ENCODE measurements around the gene NXPH4. TPM values are rescaled to one million over a fixed set of nuclear protein-coding genes. Genes with fewer than 3 reads are reported as not detected.

Gene NXPH4
- total RNA-seq, 1 donor from 2014 or later = 0.27 TPM

- intact Hi-C loops (cut with DNase I) = no loop called here
- ATAC-seq = no peak
- no peak for DNase-seq (ENCODE audit: low spot score)
Measured at GRCh38 chr12:57225680-57226210, 9.2 kb downstream of the NXPH4 start.

GRCh38 chr12:57226588-57227314 is 10.2 kb downstream of the NXPH4 start:
- intact Hi-C loops (cut with DNase I) = no loop called here
- DNase-seq (ENCODE audit: low spot score) (no peak), ATAC-seq (no peak)

GRCh38 chr12:57227315-57228115 is 10.9 kb downstream of the NXPH4 start:
- DNase-seq (ENCODE audit: low spot score) (no peak), ATAC-seq (no peak)
- intact Hi-C loops (cut with DNase I) = no loop called here

- DNase-seq (ENCODE audit: low spot score) (no peak), ATAC-seq (no peak)
- intact Hi-C loops (cut with DNase I) = no loop called here
Measured at GRCh38 chr12:57229046-57229633, 12.5 kb downstream of the NXPH4 start.

GRCh38 chr12:57229634-57230380 is 13.2 kb downstream of the NXPH4 start, which contains the start of gene SHMT2:
Gene SHMT2, plus strand, starts transcription at chr12:57229711. Its CDS starts 68 bp downstream, at chr12:57229779.
- peak; percentile 89 for ATAC-seq
- intact Hi-C loops (cut with DNase I) = no loop called here
- DNase-seq (ENCODE audit: low spot score) = peak; percentile 97

- DNase-seq (ENCODE audit: low spot score) (no peak), ATAC-seq (no peak)
Measured at GRCh38 chr12:57230381-57231155, 14.0 kb downstream of the NXPH4 start.

GRCh38 chr12:57231276-57232021 is 14.9 kb downstream of the NXPH4 start:
- intact Hi-C loops (cut with DNase I) = no loop called here

More at GRCh38 chr12:57230381-57231155, 14.0 kb downstream of the NXPH4 start:
- intact Hi-C loops (cut with DNase I) = no loop called here

GRCh38 chr12:57232156-57232756 is 15.7 kb downstream of the NXPH4 start:
- ATAC-seq (no peak), DNase-seq (ENCODE audit: low spot score) (no peak)
- intact Hi-C loops (cut with DNase I) = no loop called here

More at GRCh38 chr12:57231276-57232021, 14.9 kb downstream of the NXPH4 start:
- DNase-seq (ENCODE audit: low spot score) (no peak), ATAC-seq (no peak)

- ATAC-seq (peak; percentile 14), DNase-seq (ENCODE audit: low spot score) (peak; percentile 63)
- intact Hi-C loops (cut with DNase I) = no loop called here
Measured at GRCh38 chr12:57233357-57234232, 17.0 kb downstream of the NXPH4 start.

GRCh38 chr12:57234233-57234570 is 17.6 kb downstream of the NXPH4 start:
- intact Hi-C loops (cut with DNase I) = no loop called here
- ATAC-seq = no peak

GRCh38 chr12:57234571-57235016 is 18.0 kb downstream of the NXPH4 start:
- ATAC-seq (no peak), DNase-seq (ENCODE audit: low spot score) (no peak)
- intact Hi-C loops (cut with DNase I) = no loop called here

More at GRCh38 chr12:57234233-57234570, 17.6 kb downstream of the NXPH4 start:
- DNase-seq (ENCODE audit: low spot score) = no peak

- intact Hi-C loops (cut with DNase I) = no loop called here
Measured at GRCh38 chr12:57235017-57235727, 18.6 kb downstream of the NXPH4 start.

GRCh38 chr12:57235728-57236131 is 19.1 kb downstream of the NXPH4 start:
- intact Hi-C loops (cut with DNase I) = no loop called here
- ATAC-seq (no peak), DNase-seq (ENCODE audit: low spot score) (no peak)

More at GRCh38 chr12:57235017-57235727, 18.6 kb downstream of the NXPH4 start:
- DNase-seq (ENCODE audit: low spot score) (peak; percentile 79), ATAC-seq (peak; percentile 42)

- intact Hi-C loops (cut with DNase I) = no loop called here
- ATAC-seq = no peak
- no peak for DNase-seq (ENCODE audit: low spot score)
Measured at GRCh38 chr12:57236201-57236924, 19.8 kb downstream of the NXPH4 start.

All from sciatic nerve (tissue), 2 donors.